Neural cell (in vitro differentiated cells): ENCODE data around the gene KNOP1.

Experiments used
- EZH2 ChIP-seq: fragments of 200-600, 300-800 bp; shearing (Covaris generic), sonication (generic); IDR thresholded peaks from 2 replicates; pipeline ENCODE4 v1.6.1; 2014; ENCODE audit warnings: antibody characterized with exemption, low read length, borderline replicate concordance, mild to moderate bottlenecking; ENCODE audit not compliant: insufficient read depth, poor library complexity, severe bottlenecking
- POLR2AphosphoS5 ChIP-seq: IDR thresholded peaks from 2 replicates; pipeline ENCODE4 v1.6.1; 2012
- TF ChIP-seq, protein P1 (sequence below): fragments of 450-650 bp; IDR thresholded peaks from 2 replicates; pipeline ENCODE4 v1.5.1; 2014; ENCODE audit warnings: antibody characterized with exemption, mild to moderate bottlenecking, moderate library complexity; ENCODE audit not compliant: poor library complexity, severe bottlenecking
- TF ChIP-seq, protein P2 (sequence below): IDR thresholded peaks from 2 replicates; pipeline ENCODE4 v1.6.1; 2012; ENCODE audit warnings: borderline replicate concordance

DNA sequence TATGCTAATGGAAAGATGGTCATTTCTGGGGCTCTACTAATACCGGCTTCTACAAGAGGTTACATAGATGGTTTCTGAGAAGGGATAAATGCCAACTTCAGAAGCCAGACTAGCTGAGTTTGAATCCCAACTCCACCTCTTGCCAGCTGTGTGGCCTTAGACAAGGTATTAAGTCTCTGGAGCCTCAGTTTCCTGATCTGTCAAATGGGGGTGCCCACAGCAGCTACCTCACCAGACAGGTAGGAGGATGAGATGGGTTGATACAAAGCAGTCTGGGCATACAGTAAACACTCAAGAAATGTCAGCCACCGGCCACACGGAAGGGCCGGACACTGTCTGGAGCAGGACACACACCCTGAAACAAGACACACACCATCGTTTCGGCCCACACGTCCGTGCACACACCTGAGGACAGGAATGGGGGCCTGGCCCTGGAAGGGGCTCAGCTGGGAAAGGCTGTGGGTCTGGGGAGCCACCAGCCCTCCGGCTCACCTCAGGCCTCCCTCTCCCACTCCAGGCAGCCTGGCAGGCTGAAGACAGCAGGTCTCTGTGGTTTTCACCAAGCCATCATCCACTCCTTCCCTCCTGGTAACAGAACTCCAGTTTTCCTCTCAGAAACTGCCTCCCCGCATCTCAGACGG is 5.5 kb downstream of the KNOP1 start:
- TF ChIP-seq POLR2AphosphoS5 (no peak), EZH2 (no peak)
- TF ChIP-seq, protein P1, sequence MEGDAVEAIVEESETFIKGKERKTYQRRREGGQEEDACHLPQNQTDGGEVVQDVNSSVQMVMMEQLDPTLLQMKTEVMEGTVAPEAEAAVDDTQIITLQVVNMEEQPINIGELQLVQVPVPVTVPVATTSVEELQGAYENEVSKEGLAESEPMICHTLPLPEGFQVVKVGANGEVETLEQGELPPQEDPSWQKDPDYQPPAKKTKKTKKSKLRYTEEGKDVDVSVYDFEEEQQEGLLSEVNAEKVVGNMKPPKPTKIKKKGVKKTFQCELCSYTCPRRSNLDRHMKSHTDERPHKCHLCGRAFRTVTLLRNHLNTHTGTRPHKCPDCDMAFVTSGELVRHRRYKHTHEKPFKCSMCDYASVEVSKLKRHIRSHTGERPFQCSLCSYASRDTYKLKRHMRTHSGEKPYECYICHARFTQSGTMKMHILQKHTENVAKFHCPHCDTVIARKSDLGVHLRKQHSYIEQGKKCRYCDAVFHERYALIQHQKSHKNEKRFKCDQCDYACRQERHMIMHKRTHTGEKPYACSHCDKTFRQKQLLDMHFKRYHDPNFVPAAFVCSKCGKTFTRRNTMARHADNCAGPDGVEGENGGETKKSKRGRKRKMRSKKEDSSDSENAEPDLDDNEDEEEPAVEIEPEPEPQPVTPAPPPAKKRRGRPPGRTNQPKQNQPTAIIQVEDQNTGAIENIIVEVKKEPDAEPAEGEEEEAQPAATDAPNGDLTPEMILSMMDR: no peak
- TF ChIP-seq, protein P2, sequence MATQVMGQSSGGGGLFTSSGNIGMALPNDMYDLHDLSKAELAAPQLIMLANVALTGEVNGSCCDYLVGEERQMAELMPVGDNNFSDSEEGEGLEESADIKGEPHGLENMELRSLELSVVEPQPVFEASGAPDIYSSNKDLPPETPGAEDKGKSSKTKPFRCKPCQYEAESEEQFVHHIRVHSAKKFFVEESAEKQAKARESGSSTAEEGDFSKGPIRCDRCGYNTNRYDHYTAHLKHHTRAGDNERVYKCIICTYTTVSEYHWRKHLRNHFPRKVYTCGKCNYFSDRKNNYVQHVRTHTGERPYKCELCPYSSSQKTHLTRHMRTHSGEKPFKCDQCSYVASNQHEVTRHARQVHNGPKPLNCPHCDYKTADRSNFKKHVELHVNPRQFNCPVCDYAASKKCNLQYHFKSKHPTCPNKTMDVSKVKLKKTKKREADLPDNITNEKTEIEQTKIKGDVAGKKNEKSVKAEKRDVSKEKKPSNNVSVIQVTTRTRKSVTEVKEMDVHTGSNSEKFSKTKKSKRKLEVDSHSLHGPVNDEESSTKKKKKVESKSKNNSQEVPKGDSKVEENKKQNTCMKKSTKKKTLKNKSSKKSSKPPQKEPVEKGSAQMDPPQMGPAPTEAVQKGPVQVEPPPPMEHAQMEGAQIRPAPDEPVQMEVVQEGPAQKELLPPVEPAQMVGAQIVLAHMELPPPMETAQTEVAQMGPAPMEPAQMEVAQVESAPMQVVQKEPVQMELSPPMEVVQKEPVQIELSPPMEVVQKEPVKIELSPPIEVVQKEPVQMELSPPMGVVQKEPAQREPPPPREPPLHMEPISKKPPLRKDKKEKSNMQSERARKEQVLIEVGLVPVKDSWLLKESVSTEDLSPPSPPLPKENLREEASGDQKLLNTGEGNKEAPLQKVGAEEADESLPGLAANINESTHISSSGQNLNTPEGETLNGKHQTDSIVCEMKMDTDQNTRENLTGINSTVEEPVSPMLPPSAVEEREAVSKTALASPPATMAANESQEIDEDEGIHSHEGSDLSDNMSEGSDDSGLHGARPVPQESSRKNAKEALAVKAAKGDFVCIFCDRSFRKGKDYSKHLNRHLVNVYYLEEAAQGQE: no peak
